ENCODE data around the gene MAGOHB.

- no peak for TF ChIP-seq CTCF (IDR thresholded peaks at IDR 0.05)
- TF ChIP-seq POLR2AphosphoS5 (IDR thresholded peaks at IDR 0.05), result no peak
- TF ChIP-seq POLR2A (IDR thresholded peaks at IDR 0.05), result no peak
Measured at GRCh38 chr12:10617863-10618262, 4.5 kb upstream of the MAGOHB start.
